Kidney (tissue), 14 donors: Measurements from ENCODE around the gene P2RX2. TPM values are rescaled to one million over a fixed set of nuclear protein-coding genes. Genes with fewer than 3 reads are reported as not detected.

Experiments
- DNase-seq, 5 donors: peaks; one replicate each; pipeline ENCODE4 v3.0.0-alpha.2; 2013 to 2020
- FAIRE-seq: peaks from 2 replicates; lab custom pipeline; 2012; peaks lifted over from hg19 to GRCh38; lab: Jason Lieb, UNC
- H3K27ac ChIP-seq, 2 donors: one replicate each; pipeline ENCODE4 v1.7.0; 2013; ENCODE audit warnings: low read depth in 2 of 2, low read length in 2 of 2, inconsistent platforms in 1 of 2
- H3K27me3 ChIP-seq: one replicate; pipeline ENCODE4 v1.7.1; 2013; ENCODE audit warnings: low read length, inconsistent platforms; ENCODE audit not compliant: control insufficient read depth, insufficient read depth
- H3K36me3 ChIP-seq, 3 donors: one replicate each; pipeline versions ENCODE4 v1.7.0 to v1.7.1; 2013; ENCODE audit warnings: low read length in 3 of 3, control low read depth in 1 of 3, inconsistent platforms in 1 of 3; ENCODE audit not compliant: insufficient read depth in 3 of 3, control insufficient read depth in 2 of 3
- H3K4me1 ChIP-seq, 3 donors: one replicate each; pipeline versions ENCODE4 v1.7.0 to v1.7.1; 2013; ENCODE audit warnings: low read length in 3 of 3, inconsistent platforms in 1 of 3, low read depth in 1 of 3; ENCODE audit not compliant: control insufficient read depth in 2 of 3, insufficient read depth in 2 of 3
- H3K4me3 ChIP-seq, 3 donors: one replicate each; pipeline versions ENCODE4 v1.7.0 to v1.8.1; 2013; ENCODE audit warnings: low read length in 3 of 3, control low read depth in 1 of 3, inconsistent platforms in 1 of 3
- H3K9ac ChIP-seq, 3 donors: one replicate each; pipeline versions ENCODE4 v1.7.0 to v1.7.1; 2013; ENCODE audit warnings: low read length in 3 of 3, control low read depth in 1 of 3, inconsistent platforms in 1 of 3
- H3K9me3 ChIP-seq, 3 donors: one replicate each; pipeline versions ENCODE4 v1.7.0 to v1.7.1; 2013; ENCODE audit warnings: low read length in 3 of 3, control low read depth in 1 of 3, inconsistent platforms in 1 of 3; ENCODE audit not compliant: control insufficient read depth in 2 of 3, insufficient read depth in 1 of 3
- CTCF ChIP-seq: IDR thresholded peaks from 3 replicates; pipeline ENCODE4 v1.5.1; 2012; ENCODE audit warnings: mild to moderate bottlenecking, moderate library complexity, borderline replicate concordance; ENCODE audit not compliant: insufficient read depth; ENCODE audit errors: extremely low read depth
- intact Hi-C: fragments of 100-400 bp; cut with DNase I; formaldehyde crosslinking; loops from one replicate; pipeline ENCODE4 v1.11.1; 2022
- polyA plus RNA-seq: library from polyadenylated mRNA; stranded (reverse); fragments of 350-450 nt; fragmentation: Illumina TruSeq; extraction: RNeasy Lipid Tissue Mini Kit (QIAGEN cat#74804); gene quantifications from one replicate; pipeline ENCODE4 v1.2.3, GENCODE V29; 2014; ENCODE audit warnings: low read depth, low replicate concordance; ENCODE audit not compliant: insufficient read depth
- total RNA-seq: library from RNA; stranded (reverse); fragmentation: NEBNext Ultra II Directional; extraction: Animal tissue kit (Norgen Biotek cat#: 25700); gene quantifications from one replicate; pipeline ENCODE4 v1.2.1, GENCODE V29; 2021
- donor health status: control.
- donor health status: control.
- donor health status: control.
- donor health status: control.
- donor health status: control.
- donor health status: DM: yes; HTN: yes; CAD: no.
- donor health status: Normal renal cell carcinoma (clear cell type).

Gene P2RX2
- total and polyA plus RNA-seq, 2 donors from 2014 or later: 0.19 to 0.37 TPM

GRCh38 chr12:132658149-132658894, 39.7 kb downstream of the P2RX2 start:
- no peak for DNase-seq
- H3K4me1 ChIP-seq: no peaks in the 10 kb centered on the region
- no peak overlapping the region for H3K9ac ChIP-seq
- H3K4me3 ChIP-seq: no peak overlapping the region
- TF ChIP-seq CTCF: no peak
- no peak overlapping the region for H3K27ac ChIP-seq
- intact Hi-C loops: no loop called here
- peaks cover 10 to 37% (median 17%) of the 10 kb centered on the region in 3 donors for H3K36me3 ChIP-seq
- H3K9me3 ChIP-seq: no peaks in the 10 kb centered on the region
- FAIRE-seq: no peak
- H3K27me3 ChIP-seq: no peaks in the 10 kb centered on the region

- Histone ChIP-seq H3K9me3 (no peaks in the 10 kb centered on the region), H3K36me3 (peaks cover 10 to 37% (median 18%) of the 10 kb centered on the region in 3 donors), H3K27me3 (no peaks in the 10 kb centered on the region), H3K27ac (no peak overlapping the region), H3K4me1 (no peaks in the 10 kb centered on the region), H3K9ac (no peak overlapping the region), H3K4me3 (no peak overlapping the region)
- intact Hi-C loops: no loop called here
- no peak for TF ChIP-seq CTCF
- FAIRE-seq (no peak), DNase-seq (no peak)
These were observed 40.6 kb downstream of the P2RX2 start for GRCh38 chr12:132659146-132659545.

DNA sequence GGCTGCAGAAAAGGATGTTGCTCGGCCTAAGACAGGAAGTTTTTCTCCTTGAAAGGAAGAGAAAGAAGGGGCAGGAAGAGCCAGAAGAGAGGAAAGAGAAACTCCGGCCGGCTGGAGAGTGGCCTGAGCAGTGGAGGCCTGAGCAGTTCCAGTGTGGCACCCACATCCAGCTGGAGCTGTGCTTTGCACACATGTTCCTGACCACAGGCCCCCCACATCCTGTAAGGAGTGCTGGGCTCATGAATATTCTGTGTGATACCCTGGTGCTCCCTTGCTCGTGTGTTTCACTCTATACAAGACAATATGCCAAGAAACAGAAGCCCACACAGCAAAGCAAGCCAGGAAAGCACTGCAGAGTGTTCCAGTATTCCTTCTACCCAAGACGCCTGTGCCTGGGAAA, 41.5 kb downstream of the P2RX2 start:
- intact Hi-C loops: no loop called here
- Histone ChIP-seq H3K9me3 (no peaks in the 10 kb centered on the region), H3K4me1 (no peaks in the 10 kb centered on the region), H3K27ac (no peak overlapping the region), H3K9ac (no peak overlapping the region), H3K36me3 (peaks cover 7 to 31% (median 18%) of the 10 kb centered on the region in 3 donors), H3K4me3 (no peak overlapping the region), H3K27me3 (no peaks in the 10 kb centered on the region)
- TF ChIP-seq CTCF: no peak
- no peak for FAIRE-seq
- DNase-seq: no peak

DNA sequence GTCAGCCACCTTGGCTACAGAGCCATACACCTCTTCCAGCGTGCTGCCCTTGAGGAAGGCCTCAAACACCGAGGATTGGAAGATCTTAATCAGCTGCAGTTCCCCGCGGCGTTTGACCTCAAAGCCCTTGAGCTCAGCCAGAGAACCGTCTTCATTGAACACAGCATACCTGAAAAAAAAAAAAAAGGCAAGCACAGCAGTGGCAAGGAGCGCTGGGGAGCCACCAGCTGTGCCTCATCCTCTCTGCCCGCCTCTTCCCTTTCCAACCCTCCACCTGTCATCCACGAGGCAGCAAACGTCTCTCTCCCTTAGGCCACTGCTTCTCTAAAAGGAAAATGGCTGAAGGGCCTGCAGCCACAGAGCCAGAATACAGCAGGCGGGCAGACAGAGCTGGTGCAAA, 42.4 kb downstream of the P2RX2 start:
- no peak overlapping the region for H3K9ac ChIP-seq
- no peak overlapping the region for H3K4me3 ChIP-seq
- no peak for FAIRE-seq
- no peaks in the 10 kb centered on the region for H3K27me3 ChIP-seq
- DNase-seq: no peak
- H3K36me3 ChIP-seq: peaks cover 10 to 35% (median 18%) of the 10 kb centered on the region in 3 donors
- H3K27ac ChIP-seq: no peak overlapping the region
- no peaks in the 10 kb centered on the region for H3K9me3 ChIP-seq
- TF ChIP-seq CTCF: no peak
- intact Hi-C loops: no loop called here
- H3K4me1 ChIP-seq: no peaks in the 10 kb centered on the region
